ENCODE results near the gene C7.
"Not testable (repeated sequence)": the region's sequence is repeated elsewhere in the genome, so short reads cannot be mapped to it uniquely, and the experiment has no call there.

C7 gene

DNA sequence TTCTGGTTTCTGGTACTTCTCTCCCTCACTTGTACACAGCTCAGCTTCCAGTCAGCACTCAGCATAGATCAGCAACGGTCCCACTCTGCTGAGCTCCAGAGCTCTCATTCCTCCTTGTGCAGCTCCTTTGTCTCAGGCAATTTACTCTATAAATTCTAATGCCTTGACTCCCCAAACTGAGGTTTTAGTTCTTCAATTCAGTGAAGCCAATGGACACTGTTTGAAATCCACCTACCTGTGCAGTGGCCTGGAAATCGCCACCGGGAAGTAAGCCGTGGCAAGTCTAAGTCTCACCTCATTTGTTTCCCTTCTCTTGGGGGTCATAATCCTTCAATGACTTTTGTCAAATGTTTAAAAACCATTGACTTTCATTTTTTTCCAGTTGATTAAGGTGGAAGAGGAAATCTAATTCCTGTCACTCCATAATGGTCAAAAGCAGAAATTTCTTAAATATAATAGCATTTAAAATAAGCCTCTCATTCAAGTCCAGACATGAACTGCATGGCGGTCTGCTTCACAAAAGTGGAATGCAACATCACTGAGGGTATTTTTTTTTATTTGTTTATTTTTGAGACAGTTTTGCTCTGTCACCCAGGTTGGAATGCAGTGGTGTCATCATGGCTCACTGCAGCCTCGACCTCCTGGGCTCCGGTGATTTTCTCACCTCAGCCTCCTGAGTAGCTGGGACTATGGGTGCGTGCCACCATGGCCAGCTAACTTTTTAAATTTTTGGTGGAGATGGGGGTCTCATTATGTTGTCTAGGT, 79.6 kb downstream of the C7 start:
- DNase-seq = no peak

- DNase-seq = peak in 6 of 56 donors; percentile 0 to 24 (median 2)
Measured at GRCh38 chr5:40991168-40991980, 82.1 kb downstream of the C7 start.

DNA sequence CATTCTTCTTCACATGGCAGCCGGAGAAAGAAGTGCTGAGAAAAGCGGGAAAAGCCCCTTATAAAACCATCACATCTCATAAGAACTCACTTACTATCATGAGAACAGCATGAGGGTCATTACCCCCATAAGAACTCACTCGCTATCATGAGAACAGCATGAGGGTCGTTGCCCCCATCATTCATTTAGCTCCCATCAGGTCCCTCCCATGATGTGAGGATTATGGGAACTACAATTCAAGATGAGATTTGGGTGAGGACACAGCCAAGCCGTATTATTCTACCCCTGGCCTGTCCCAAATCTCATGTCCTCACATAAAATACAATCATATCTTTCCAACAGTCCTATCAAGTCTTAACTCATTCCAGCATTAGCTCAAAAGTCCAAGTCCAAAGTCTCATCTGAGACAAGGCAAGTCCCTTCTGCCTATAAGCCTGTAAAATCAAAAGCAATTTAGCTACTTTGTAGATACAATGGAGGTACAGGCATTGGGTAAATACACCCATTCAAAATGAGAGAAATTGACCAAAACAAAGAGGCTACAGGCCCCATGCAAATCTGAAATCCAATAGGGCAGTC, 82.8 kb downstream of the C7 start:
- DNase-seq = no peak

GRCh38 chr5:40995801-40996586, 86.7 kb downstream of the C7 start:
- DNase-seq = no peak

- no peak for DNase-seq
Measured at GRCh38 chr5:40999142-40999541, 89.8 kb downstream of the C7 start.

DNA sequence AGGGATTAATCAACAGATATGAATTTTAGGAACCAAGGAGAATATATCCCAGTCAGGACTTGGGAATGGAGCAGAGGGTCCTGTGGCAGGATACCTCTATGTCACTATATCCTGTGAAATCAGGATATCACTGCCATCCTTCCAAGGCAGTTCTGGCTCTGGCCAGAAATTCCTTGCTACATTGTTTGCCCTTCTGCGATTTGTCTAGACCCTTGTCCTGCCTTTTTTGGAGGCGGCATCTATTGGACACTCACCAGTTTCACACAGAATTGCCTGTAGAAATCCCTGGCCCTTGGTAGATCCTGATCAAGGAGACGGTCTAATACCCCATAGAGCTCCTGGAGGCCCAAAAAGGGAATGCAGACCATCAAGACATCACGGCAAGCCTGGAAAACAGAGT, 90.7 kb downstream of the C7 start:
- DNase-seq = no peak

DNA sequence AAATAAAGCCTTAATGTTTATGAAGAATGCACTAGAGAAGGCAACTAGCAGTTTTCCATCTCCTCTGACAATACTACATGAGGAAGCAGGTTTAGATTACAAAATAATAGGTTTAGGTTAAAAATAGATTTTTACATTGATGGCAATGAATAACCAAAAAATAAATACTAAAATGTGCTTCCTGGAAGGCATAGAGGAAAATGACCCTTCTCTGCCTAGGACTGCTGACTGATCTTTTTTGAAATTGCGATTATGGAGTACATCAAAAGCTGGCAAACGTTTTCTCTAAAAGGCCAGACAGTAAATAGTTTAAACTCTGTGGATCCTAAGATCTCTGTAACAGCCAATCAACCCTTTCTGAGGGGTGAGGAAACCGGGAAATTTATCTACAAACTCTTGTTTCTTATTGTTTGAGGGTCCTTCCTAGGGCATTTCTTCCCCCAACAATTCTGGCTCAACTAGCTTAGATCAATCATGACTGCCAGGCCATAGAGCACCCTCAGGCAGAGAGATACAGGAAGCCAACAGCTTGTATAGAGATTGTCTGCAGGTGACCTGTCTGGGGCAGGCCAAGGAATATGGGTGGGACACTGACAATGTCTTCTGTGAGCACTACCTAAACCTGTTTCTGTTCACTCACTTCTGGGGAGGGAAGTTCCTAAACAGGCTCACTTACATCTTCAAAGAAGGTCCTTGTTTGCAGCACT, 94.5 kb downstream of the C7 start:
- no peak for DNase-seq

- DNase-seq = no peak
Measured at GRCh38 chr5:41004931-41005330, 95.6 kb downstream of the C7 start.

GRCh38 chr5:41009232-41009631, 99.9 kb downstream of the C7 start:
- no peak for DNase-seq

DNA sequence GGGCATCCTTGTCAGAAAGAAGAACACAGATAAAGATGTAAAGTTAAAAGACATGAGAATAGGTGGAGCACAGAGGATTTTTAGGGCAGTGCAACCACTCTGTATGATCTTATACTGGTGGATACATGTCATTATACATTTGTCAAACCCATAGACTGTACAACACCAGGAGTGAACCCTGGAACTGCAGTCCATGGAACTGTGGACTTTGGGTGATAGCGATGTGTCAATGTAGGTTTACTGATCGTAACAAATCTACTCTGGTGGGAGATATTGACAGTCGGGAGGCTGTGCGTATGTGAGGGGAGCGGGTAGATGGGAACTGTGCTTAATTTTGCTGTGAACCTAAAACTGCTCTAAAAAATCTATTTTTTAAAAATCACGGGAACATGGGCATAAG, 101.3 kb downstream of the C7 start:
- DNase-seq = no peak

GRCh38 chr5:41012318-41012717, 103.0 kb downstream of the C7 start:
- no peak for DNase-seq

DNA sequence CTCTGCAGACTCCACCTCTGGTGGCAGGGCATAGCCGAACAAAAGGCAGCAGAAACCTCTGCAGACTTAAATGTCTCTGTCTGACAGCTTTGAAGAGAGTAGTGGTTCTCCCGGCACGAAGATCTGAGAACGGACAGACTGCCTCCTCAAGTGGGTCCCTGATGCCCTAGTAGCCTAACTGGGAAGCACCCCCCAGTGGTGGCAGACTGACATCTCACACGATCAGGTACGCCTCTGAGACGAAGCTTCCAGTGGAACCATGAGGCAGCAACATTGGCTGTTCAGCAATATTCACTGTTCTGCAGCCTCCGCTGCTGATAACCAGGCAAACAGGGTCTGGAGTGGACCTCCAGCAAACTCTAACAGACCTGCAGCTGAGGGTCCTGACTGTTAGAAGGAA, 113.3 kb downstream of the C7 start:
- DNase-seq = not testable (repeated sequence)
